B cell (primary cell): ENCODE measurements around the gene IFIT1B. TPM values are rescaled to one million over a fixed set of nuclear protein-coding genes. Genes with fewer than 3 reads are reported as not detected.

Source experiments
- ATAC-seq: fragments of 200-7000 bp; cut with Tn5 transposase; one replicate; pipeline ENCODE4 v1.10.0; 2021; ENCODE audit warnings: low read depth, mild to moderate bottlenecking, moderate number of reproducible peaks, moderate library complexity
- CTCF ChIA-PET: fragments of 350-600 bp; sonication (Branson Sonifier 250); formaldehyde crosslinking; loops from one replicate; lab custom pipeline; 2021; ENCODE audit warnings: antibody characterized with exemption, inconsistent platforms; lab: Charles Lee
- POLR2A ChIA-PET: fragments of 350-600 bp; sonication (Branson Sonifier 250); formaldehyde crosslinking; loops from one replicate; lab custom pipeline; 2021; ENCODE audit warnings: antibody characterized with exemption; lab: Charles Lee
- DNase-seq: peaks from one replicate; pipeline ENCODE4 v3.0.0; 2013
- H2AFZ ChIP-seq: 2 replicates; pipeline ENCODE4 v1.6.1; 2012; ENCODE audit warnings: mild to moderate bottlenecking, low read depth, low read length; ENCODE audit not compliant: insufficient read depth, poor library complexity, severe bottlenecking
- H3K27ac ChIP-seq, 2 donors: 1 replicate in 1 of 2; 2 replicates in 1 of 2; pipeline ENCODE4 v1.5.1; 2012 to 2013; ENCODE audit warnings: low read length in 2 of 2, mild to moderate bottlenecking in 2 of 2, moderate library complexity in 1 of 2
- H3K27me3 ChIP-seq, 4 experiments: fragments of 200-600 bp in 1 of 4; sonication (generic) in 1 of 4; replicated peaks in 1 of 4; 1 replicate in 2 of 4; 2 replicates in 2 of 4; pipeline versions ENCODE4 v1.6.1 to v1.7.0; 2013 to 2016; ENCODE audit warnings: low read length in 3 of 4, mild to moderate bottlenecking in 2 of 4, mixed read lengths in 1 of 4, moderate library complexity in 1 of 4; ENCODE audit not compliant: insufficient read depth in 4 of 4, control insufficient read depth in 3 of 4; ENCODE audit errors: control extremely low read depth in 1 of 4
- H3K36me3 ChIP-seq, 2 experiments: replicated peaks in 1 of 2; 1 replicate in 1 of 2; 2 replicates in 1 of 2; pipeline versions ENCODE4 v1.6.1 to v1.7.1; 2013; ENCODE audit warnings: low read length in 1 of 2; ENCODE audit not compliant: insufficient read depth in 2 of 2, control insufficient read depth in 1 of 2; ENCODE audit errors: control extremely low read depth in 1 of 2, extremely low read depth in 1 of 2
- H3K4me1 ChIP-seq, 2 donors: fragments of 200-600 bp in 1 of 2; sonication (generic) in 1 of 2; 1 replicate in 1 of 2; 2 replicates in 1 of 2; pipeline versions ENCODE4 v1.5.1 to v1.6.1; 2013 to 2017; ENCODE audit warnings: low read length in 2 of 2; ENCODE audit not compliant: control insufficient read depth in 2 of 2, insufficient read depth in 2 of 2
- H3K4me2 ChIP-seq: replicated peaks from 2 replicates; pipeline ENCODE3; 2012; ENCODE audit warnings: mild to moderate bottlenecking, low read depth, low read length; ENCODE audit not compliant: poor library complexity, severe bottlenecking
- H3K4me3 ChIP-seq, 5 experiments: fragments of 200-600 bp in 1 of 5; sonication (generic) in 1 of 5; 1 replicate in 3 of 5; 2 replicates in 2 of 5; pipeline versions ENCODE4 v1.5.1 to v1.7.0; 2011 to 2016; ENCODE audit warnings: low read length in 4 of 5, mild to moderate bottlenecking in 4 of 5, low read depth in 2 of 5, control low read depth in 1 of 5, moderate library complexity in 1 of 5; ENCODE audit not compliant: insufficient read depth in 1 of 5; ENCODE audit errors: control extremely low read depth in 1 of 5, extremely low read depth in 1 of 5
- H3K79me2 ChIP-seq: fragments of 200-600 bp; sonication (generic); one replicate; pipeline ENCODE4 v1.6.0; 2016; ENCODE audit warnings: low read length; ENCODE audit not compliant: control insufficient read depth, insufficient read depth
- H3K9ac ChIP-seq: fragments of 200-600 bp; sonication (generic); 2 replicates; pipeline ENCODE4 v1.6.1; 2017; ENCODE audit warnings: mild to moderate bottlenecking, low read length, moderate library complexity
- H3K9me3 ChIP-seq, 3 donors: one replicate each; pipeline versions ENCODE4 v1.6.1 to v1.7.1; 2013; ENCODE audit warnings: low read length in 2 of 3; ENCODE audit not compliant: control insufficient read depth in 2 of 3, insufficient read depth in 1 of 3; ENCODE audit errors: control extremely low read depth in 1 of 3
- H4K20me1 ChIP-seq: 2 replicates; pipeline ENCODE4 v1.6.0; 2012; ENCODE audit warnings: mild to moderate bottlenecking, low read length; ENCODE audit not compliant: insufficient read depth, control insufficient read depth, poor library complexity, severe bottlenecking
- H3K27ac Mint-ChIP-seq: one replicate; pipeline ENCODE4 v1.8.0; 2021; ENCODE audit warnings: mixed read lengths
- H3K27me3 Mint-ChIP-seq: one replicate; pipeline ENCODE4 v1.8.0; 2021; ENCODE audit warnings: mixed read lengths
- H3K4me1 Mint-ChIP-seq: one replicate; pipeline ENCODE4 v1.8.0; 2021; ENCODE audit warnings: mixed read lengths
- H3K4me3 Mint-ChIP-seq: one replicate; pipeline ENCODE4 v1.8.0; 2021; ENCODE audit warnings: mixed read lengths
- H3K9me3 Mint-ChIP-seq: one replicate; pipeline ENCODE4 v1.8.0; 2022; ENCODE audit warnings: mixed read lengths; ENCODE audit not compliant: insufficient read depth
- EZH2 ChIP-seq: IDR thresholded peaks from 2 replicates; pipeline ENCODE4 v1.6.1; 2012; ENCODE audit warnings: borderline replicate concordance, low read depth, mild to moderate bottlenecking, moderate library complexity, low read length; ENCODE audit not compliant: insufficient read depth, poor library complexity, severe bottlenecking
- WGBS: methylation state at CpG from one replicate; pipeline ENCODE4 v1.1.5; 2013; ENCODE audit warnings: missing lambda C conversion rate; ENCODE audit not compliant: insufficient coverage; 5-methylcytosine and 5-hydroxymethylcytosine counted together
- intact Hi-C: fragments of 100-400 bp; cut with micrococcal nuclease; formaldehyde crosslinking; loops from one replicate; pipeline ENCODE4 v1.10.0; 2022
- polyA plus RNA-seq: library from polyadenylated mRNA; depleted of rRNA; stranded (reverse); fragments of >200 nt; gene quantifications from 2 replicates; pipeline ENCODE4 v1.2.3, GENCODE V29; 2012
- total RNA-seq, 2 donors: library from RNA; stranded (reverse); fragments of 120-200 nt in 1 of 2; gene quantifications; 1 replicate in 1 of 2; 2 replicates in 1 of 2; pipeline versions ENCODE4 v1.2.3 to v1.2.4, GENCODE V29; 2013 to 2022
- TF ChIP-seq, protein P1 (sequence below): fragments of 200-600 bp; IDR thresholded peaks from one replicate; pipeline ENCODE4 v1.8.0; 2022; ENCODE audit warnings: antibody characterized with exemption, mild to moderate bottlenecking

Gene IFIT1B
- total and polyA plus RNA-seq, 2 donors (not counting 1 experiment from before 2014, with no cell fraction given) = not detected

DNA sequence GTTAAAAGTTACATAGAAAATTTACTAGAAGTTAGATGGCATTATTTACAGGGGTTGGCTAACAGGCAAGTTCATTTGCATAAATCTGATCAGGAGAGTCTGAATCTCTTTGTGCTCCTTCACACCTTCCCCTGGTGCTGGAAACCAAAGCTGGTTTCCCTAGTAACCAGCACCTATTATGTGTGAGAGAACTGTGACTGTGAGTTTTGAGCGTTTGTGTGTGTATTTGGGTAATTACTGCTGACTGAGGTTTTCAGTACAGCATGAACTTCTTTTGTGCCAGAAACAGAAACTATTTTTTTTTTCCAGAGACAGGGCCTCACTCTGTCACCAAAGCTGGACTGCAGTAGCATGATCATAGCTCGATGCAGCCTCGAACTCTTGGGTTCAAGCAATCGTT, 10.3 kb upstream of the IFIT1B start:
- Mint-ChIP-seq H3K9me3 (no peaks in the 10 kb centered on the region), H3K27ac (no peak overlapping the region), H3K4me1 (peaks cover 17% of the 10 kb centered on the region), H3K4me3 (no peak overlapping the region), H3K27me3 (no peaks in the 10 kb centered on the region)
- TF ChIP-seq, protein P1, sequence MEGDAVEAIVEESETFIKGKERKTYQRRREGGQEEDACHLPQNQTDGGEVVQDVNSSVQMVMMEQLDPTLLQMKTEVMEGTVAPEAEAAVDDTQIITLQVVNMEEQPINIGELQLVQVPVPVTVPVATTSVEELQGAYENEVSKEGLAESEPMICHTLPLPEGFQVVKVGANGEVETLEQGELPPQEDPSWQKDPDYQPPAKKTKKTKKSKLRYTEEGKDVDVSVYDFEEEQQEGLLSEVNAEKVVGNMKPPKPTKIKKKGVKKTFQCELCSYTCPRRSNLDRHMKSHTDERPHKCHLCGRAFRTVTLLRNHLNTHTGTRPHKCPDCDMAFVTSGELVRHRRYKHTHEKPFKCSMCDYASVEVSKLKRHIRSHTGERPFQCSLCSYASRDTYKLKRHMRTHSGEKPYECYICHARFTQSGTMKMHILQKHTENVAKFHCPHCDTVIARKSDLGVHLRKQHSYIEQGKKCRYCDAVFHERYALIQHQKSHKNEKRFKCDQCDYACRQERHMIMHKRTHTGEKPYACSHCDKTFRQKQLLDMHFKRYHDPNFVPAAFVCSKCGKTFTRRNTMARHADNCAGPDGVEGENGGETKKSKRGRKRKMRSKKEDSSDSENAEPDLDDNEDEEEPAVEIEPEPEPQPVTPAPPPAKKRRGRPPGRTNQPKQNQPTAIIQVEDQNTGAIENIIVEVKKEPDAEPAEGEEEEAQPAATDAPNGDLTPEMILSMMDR = no peak
- no peak for TF ChIP-seq EZH2
- H3K27me3 ChIP-seq = no peaks in the 10 kb centered on the region
- H3K4me1 ChIP-seq = peaks cover 6 to 8% of the 10 kb centered on the region in 2 donors
- H3K27ac ChIP-seq = no peak overlapping the region
- no peaks in the 10 kb centered on the region for H4K20me1 ChIP-seq
- H3K4me2 ChIP-seq = no peak overlapping the region
- H3K9ac ChIP-seq = no peak overlapping the region
- ChIA-PET CTCF (interaction anchor here (0.6 to 3.5 kb wide), 12 partner anchors 8 to 1675 kb away, joined by 3 to 34 read pairs (median 8); partner anchors contain the start of gene IFIT2), POLR2A (no interaction called here)
- H3K9me3 ChIP-seq = no peaks in the 10 kb centered on the region
- intact Hi-C loops = no loop called here
- H2AFZ ChIP-seq = no peak overlapping the region
- no CpG with 5 or more reads among the region's 4 CpGs for WGBS
- no peak overlapping the region for H3K4me3 ChIP-seq
- DNase-seq = no peak
- ATAC-seq = no peak
- H3K36me3 ChIP-seq = no peaks in the 10 kb centered on the region
- H3K79me2 ChIP-seq = no peaks in the 10 kb centered on the region

GRCh38 chr10:89368129-89368528, 9.7 kb upstream of the IFIT1B start:
- Mint-ChIP-seq H3K27me3 (no peaks in the 10 kb centered on the region), H3K4me1 (peaks cover 15% of the 10 kb centered on the region), H3K4me3 (no peak overlapping the region), H3K27ac (no peak overlapping the region), H3K9me3 (no peaks in the 10 kb centered on the region)
- H3K9me3 ChIP-seq = no peaks in the 10 kb centered on the region
- H3K79me2 ChIP-seq = no peaks in the 10 kb centered on the region
- H3K4me2 ChIP-seq = no peak overlapping the region
- H3K9ac ChIP-seq = no peak overlapping the region
- H3K27me3 ChIP-seq = no peaks in the 10 kb centered on the region
- no peaks in the 10 kb centered on the region for H4K20me1 ChIP-seq
- ATAC-seq (no peak), DNase-seq (no peak)
- H3K4me1 ChIP-seq = peaks cover 6 to 8% of the 10 kb centered on the region in 2 donors
- CTCF ChIA-PET = interaction anchor here (0.6 to 3.5 kb wide), 16 partner anchors 9 to 1676 kb away, joined by 3 to 34 read pairs (median 8); partner anchors contain the start of genes IFIT1, IFIT2 and IFIT5
- POLR2A ChIA-PET = no interaction called here
- H3K4me3 ChIP-seq = no peak overlapping the region
- intact Hi-C loops = no loop called here
- no peak overlapping the region for H2AFZ ChIP-seq
- TF ChIP-seq, protein P1 = no peak
- TF ChIP-seq EZH2 = no peak
- H3K27ac ChIP-seq = no peak overlapping the region
- WGBS = no CpG with 5 or more reads among the region's 1 CpG
- H3K36me3 ChIP-seq = no peaks in the 10 kb centered on the region
